Measurements from ENCODE around the gene LRBA.

DNA sequence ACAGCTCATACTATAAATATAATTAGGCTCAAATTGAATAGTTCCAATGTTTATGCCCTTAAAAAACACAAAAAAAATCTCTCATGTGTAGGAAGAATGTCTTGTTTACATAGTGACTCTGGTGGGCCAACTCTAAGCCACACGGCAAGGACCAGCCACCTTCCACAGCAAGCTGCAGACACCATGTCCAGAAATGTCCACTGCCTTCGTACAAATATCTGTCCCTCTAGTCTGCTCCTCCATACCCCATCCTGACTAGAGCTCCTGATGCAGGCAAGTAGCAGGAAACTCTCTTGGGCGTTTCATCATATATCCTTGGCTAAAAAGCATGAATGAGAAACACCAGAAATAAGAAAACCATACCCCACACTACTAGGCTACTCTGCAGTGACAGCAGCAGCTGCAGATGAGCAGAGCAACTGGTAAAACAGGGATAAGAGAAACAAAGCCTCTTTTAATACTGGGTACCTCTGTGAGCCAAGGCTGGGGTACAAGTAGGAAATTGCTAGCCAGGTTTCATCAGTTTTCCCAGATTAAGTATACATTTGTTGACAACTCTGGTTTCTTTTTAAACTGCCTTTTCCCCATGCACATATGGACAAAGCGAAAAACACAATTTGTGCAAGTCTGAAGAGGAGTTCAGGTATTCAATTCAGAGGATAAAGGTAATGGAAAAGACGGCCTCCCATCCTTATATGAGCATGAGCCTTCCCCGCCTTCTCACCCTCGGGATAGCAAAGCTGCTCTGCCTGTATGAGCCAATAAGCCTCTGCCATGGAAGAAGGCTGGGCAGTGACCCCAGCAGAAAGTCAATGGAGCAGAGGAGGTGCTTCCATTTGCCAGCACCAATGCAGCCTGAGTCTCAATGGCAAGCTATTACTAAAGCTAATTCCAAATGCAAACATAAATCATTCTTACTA, 691.4 kb downstream of the LRBA start:
- TF ChIP-seq SPI1 (IDR thresholded peaks at IDR 0.05; ENCODE audit: low read depth, low read length) (no peak), POLR2AphosphoS5 (IDR thresholded peaks at IDR 0.05; ENCODE audit: low read depth, low read length) (no peak), POLR2A (IDR thresholded peaks at IDR 0.05; ENCODE audit: low read depth, low read length) (no peak), PAX5 (IDR thresholded peaks at IDR 0.05; ENCODE audit: insufficient read depth, low read length, severe bottlenecking) (no peak), TAF1 (IDR thresholded peaks at IDR 0.05; ENCODE audit: low read depth, low read length) (no peak), POU2F2 (IDR thresholded peaks at IDR 0.05; ENCODE audit: low read depth, low read length) (no peak)

Measured in GM12891 (cell line).